GM12891 (cell line): ENCODE results near the gene JADE2.

Source experiments
- DNase-seq: peaks from one replicate; pipeline ENCODE4 v3.0.0; 2011; ENCODE audit warnings: low spot score; ENCODE audit not compliant: insufficient read length
- FAIRE-seq: peaks from 2 replicates; lab custom pipeline; 2011; peaks lifted over from hg19 to GRCh38; lab: Jason Lieb, UNC
- PAX5 ChIP-seq: IDR thresholded peaks from 2 replicates; pipeline ENCODE4 v1.6.1; 2011; ENCODE audit warnings: low read length, moderate library complexity, mild to moderate bottlenecking; ENCODE audit not compliant: insufficient read depth, severe bottlenecking
- POLR2A ChIP-seq: IDR thresholded peaks from 2 replicates; pipeline ENCODE4 v1.6.1; 2011; ENCODE audit warnings: low read depth, low read length, control low read depth
- POLR2AphosphoS5 ChIP-seq: IDR thresholded peaks from 2 replicates; pipeline ENCODE4 v1.6.1; 2011; ENCODE audit warnings: low read depth, low read length, control low read depth
- POU2F2 ChIP-seq: IDR thresholded peaks from 2 replicates; pipeline ENCODE4 v1.6.1; 2011; ENCODE audit warnings: low read depth, mild to moderate bottlenecking, control low read depth, low read length, moderate library complexity
- SPI1 ChIP-seq: IDR thresholded peaks from 2 replicates; pipeline ENCODE4 v1.6.1; 2011; ENCODE audit warnings: low read depth, low read length, control low read depth
- TAF1 ChIP-seq: IDR thresholded peaks from 2 replicates; pipeline ENCODE4 v1.6.1; 2011; ENCODE audit warnings: low read depth, low read length, control low read depth

Gene JADE2

GRCh38 chr5:134577022-134577795, 51.7 kb downstream of the JADE2 start:
- FAIRE-seq = no peak

GRCh38 chr5:134577796-134578577, 52.5 kb downstream of the JADE2 start:
- peak; percentile 85 for FAIRE-seq
- peak; percentile 81 for DNase-seq
- TF ChIP-seq TAF1 = no peak
- TF ChIP-seq POLR2A = no peak
- TF ChIP-seq POU2F2 = no peak
- TF ChIP-seq POLR2AphosphoS5 = no peak
- no peak for TF ChIP-seq SPI1
- no peak for TF ChIP-seq PAX5

More at GRCh38 chr5:134577022-134577795, 51.7 kb downstream of the JADE2 start:
- TF ChIP-seq POLR2A = no peak
- no peak for TF ChIP-seq TAF1
- TF ChIP-seq PAX5 = no peak
- TF ChIP-seq SPI1 = no peak
- TF ChIP-seq POU2F2 = no peak
- no peak for TF ChIP-seq POLR2AphosphoS5
- no peak for DNase-seq

- DNase-seq = no peak
- FAIRE-seq = no peak
- TF ChIP-seq POU2F2 (no peak), PAX5 (no peak), SPI1 (no peak), POLR2A (no peak), POLR2AphosphoS5 (no peak), TAF1 (no peak)
These were observed 53.3 kb downstream of the JADE2 start for GRCh38 chr5:134578578-134579283.

GRCh38 chr5:134579284-134579771, 53.9 kb downstream of the JADE2 start:
- no peak for DNase-seq

GRCh38 chr5:134580001-134580460, 54.6 kb downstream of the JADE2 start:
- DNase-seq (no peak), FAIRE-seq (no peak)
- no peak for TF ChIP-seq POU2F2
- no peak for TF ChIP-seq PAX5
- TF ChIP-seq POLR2AphosphoS5 = peak; percentile 17; the same call in 1 of the 2 replicates

More at GRCh38 chr5:134579284-134579771, 53.9 kb downstream of the JADE2 start:
- no peak for TF ChIP-seq POU2F2
- no peak for FAIRE-seq

GRCh38 chr5:134581241-134581981, 55.9 kb downstream of the JADE2 start:
- DNase-seq = no peak
- no peak for FAIRE-seq
- no peak for TF ChIP-seq TAF1
- TF ChIP-seq POLR2A = no peak
- no peak for TF ChIP-seq POLR2AphosphoS5
- TF ChIP-seq SPI1 = no peak
- no peak for TF ChIP-seq PAX5
- TF ChIP-seq POU2F2 = no peak

GRCh38 chr5:134582281-134582680, 56.8 kb downstream of the JADE2 start:
- TF ChIP-seq TAF1 = no peak
- no peak for TF ChIP-seq POLR2AphosphoS5
- TF ChIP-seq POU2F2 = no peak
- FAIRE-seq = no peak
- no peak for DNase-seq

GRCh38 chr5:134582941-134583340, 57.5 kb downstream of the JADE2 start:
- TF ChIP-seq POU2F2 = no peak
- DNase-seq = no peak
- FAIRE-seq = no peak

- DNase-seq (no peak), FAIRE-seq (peak; percentile 67)
- TF ChIP-seq POLR2AphosphoS5 = no peak
- TF ChIP-seq POLR2A = no peak
- no peak for TF ChIP-seq SPI1
- no peak for TF ChIP-seq PAX5
- no peak for TF ChIP-seq POU2F2
- no peak for TF ChIP-seq TAF1
These were observed 58.3 kb downstream of the JADE2 start for GRCh38 chr5:134583766-134584165.

- TF ChIP-seq POLR2AphosphoS5 (no peak), SPI1 (no peak), TAF1 (no peak), PAX5 (no peak), POLR2A (no peak), POU2F2 (no peak)
- DNase-seq (no peak), FAIRE-seq (no peak)
These were observed 59.2 kb downstream of the JADE2 start for GRCh38 chr5:134584662-134585061.
